Sciatic nerve (tissue), 2 donors: ENCODE data around the gene FAM234A. TPM values are rescaled to one million over a fixed set of nuclear protein-coding genes. Genes with fewer than 3 reads are reported as not detected.

Experiments
- ATAC-seq: fragments of 200-7000 bp; cut with Tn5 transposase; one replicate; pipeline ENCODE4 v1.9.1; 2020; ENCODE audit warnings: mild to moderate bottlenecking, moderate library complexity
- DNase-seq: peaks from one replicate; pipeline ENCODE4 v3.0.0-alpha.2; 2020; ENCODE audit warnings: low spot score
- intact Hi-C: fragments of 100-400 bp; cut with DNase I; formaldehyde crosslinking; loops from one replicate; pipeline ENCODE4 v1.14.2; 2022
- total RNA-seq: library from RNA; stranded (reverse); fragmentation: NEBNext Ultra II Directional; extraction: Animal tissue kit (Norgen Biotek cat#: 25700); gene quantifications from one replicate; pipeline ENCODE4 v1.2.1, GENCODE V29; 2021
- donor health status: DM: no; HTN: no; CAD: no.
- donor health status: DM: no; HTN: no; CAD: no.

Gene FAM234A
- total RNA-seq, 1 donor from 2014 or later = 129 TPM

GRCh38 chr16:287981-288920, 53.6 kb downstream of the FAM234A start:
- intact Hi-C loops = no loop called here
- ATAC-seq = no peak
- DNase-seq = no peak

DNA sequence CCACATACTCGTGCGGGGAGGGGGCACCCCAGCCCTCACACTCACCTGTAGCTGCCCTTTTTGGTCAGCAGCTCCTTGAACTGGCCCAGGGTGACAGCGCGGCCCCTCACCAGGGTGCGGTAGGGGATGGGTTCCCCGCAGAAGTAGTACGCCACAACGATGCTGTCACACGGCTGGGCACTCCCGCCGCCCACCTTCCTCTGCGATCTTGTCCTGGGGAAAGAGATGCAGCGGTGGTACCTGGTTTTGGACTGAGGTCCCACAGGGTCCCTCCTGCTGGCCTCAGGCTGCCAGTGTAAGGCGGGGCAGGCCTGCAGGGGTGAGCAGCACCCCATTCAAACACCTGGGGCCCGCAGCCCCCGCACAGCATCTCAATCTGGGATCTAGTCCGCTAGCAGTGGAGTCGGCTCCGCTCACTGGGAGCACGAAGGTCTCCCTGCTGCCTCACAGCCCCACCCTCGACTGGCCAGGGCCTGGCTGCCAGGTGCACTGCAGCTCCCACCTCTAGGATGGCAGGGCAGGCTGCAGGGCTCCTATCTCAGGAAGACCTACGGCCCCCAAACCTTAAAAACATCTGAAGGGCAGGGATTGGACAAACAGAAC, 54.9 kb downstream of the FAM234A start:
- DNase-seq (no peak), ATAC-seq (no peak)
- intact Hi-C loops = no loop called here

GRCh38 chr16:290015-290680, 55.5 kb downstream of the FAM234A start:
- no peak for DNase-seq
- intact Hi-C loops = no loop called here
- no peak for ATAC-seq

GRCh38 chr16:290681-291405, 56.2 kb downstream of the FAM234A start:
- intact Hi-C loops = no loop called here
- no peak for DNase-seq
- no peak for ATAC-seq

GRCh38 chr16:291539-291938, 56.9 kb downstream of the FAM234A start:
- ATAC-seq (no peak), DNase-seq (no peak)
- intact Hi-C loops = no loop called here

GRCh38 chr16:293043-293775, 58.6 kb downstream of the FAM234A start:
- ATAC-seq = no peak
- no peak for DNase-seq
- intact Hi-C loops = no loop called here

DNA sequence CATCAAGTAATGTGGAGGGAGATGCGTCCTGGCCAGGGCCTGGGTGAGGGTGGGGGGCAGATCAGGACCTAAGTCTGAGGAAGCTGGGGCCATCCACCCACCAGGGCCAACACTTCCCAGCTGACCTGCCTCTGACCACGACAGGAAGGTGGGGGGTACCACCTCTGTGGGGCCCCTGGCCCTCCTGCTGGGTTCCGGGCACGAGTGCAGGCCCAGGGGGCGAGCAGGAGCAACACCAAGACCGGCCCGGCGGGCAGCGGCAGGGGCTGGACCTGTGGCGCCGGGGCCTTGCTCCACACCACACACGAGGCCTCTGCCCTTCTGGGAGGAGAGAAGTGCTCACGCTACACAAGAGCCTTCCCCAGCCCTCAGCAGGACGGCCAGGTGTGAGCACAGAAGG, 61.7 kb downstream of the FAM234A start:
- ATAC-seq (no peak), DNase-seq (no peak)
- intact Hi-C loops = no loop called here

DNA sequence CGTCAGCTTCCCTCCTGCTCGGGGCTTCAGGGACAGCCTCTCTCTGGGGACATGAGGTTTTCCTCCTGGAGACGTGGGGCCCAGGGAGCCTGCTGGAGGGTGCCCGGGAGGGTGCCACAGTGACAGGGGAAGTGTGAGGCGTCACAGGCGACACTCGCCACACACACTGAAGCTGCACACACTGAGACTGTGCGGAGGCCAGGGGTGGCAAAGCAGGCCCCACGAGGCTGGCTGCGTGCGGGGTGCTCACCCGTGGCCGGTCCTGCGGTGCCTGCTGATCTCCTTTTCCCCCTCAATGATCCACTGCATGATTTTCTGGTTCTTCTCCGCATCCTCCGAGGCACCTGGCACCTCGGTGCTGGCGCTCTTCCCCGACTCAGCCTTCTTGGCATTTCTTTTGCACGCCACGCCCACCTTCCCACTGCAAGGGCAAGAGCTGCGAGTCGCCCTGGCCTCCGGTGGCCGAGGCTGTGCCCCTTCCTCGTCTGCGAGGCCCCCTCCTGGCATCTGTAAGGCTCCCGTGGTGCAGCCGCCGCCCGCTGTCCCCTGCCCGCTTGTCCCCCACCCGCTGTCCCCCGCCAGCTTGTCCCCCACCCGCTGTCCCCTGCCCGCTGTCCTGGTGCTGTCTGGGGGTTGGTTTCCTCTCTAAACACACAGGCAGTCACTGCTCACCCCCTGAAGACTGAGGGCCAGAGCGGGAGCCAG, 62.3 kb downstream of the FAM234A start:
- ATAC-seq (peak; percentile 25), DNase-seq (no peak)
- intact Hi-C loops = no loop called here

- DNase-seq = no peak
- no peak for ATAC-seq
- intact Hi-C loops = no loop called here
Measured at GRCh38 chr16:297832-298231, 63.2 kb downstream of the FAM234A start.

- intact Hi-C loops = no loop called here
- ATAC-seq (no peak), DNase-seq (no peak)
Measured at GRCh38 chr16:301235-301634, 66.6 kb downstream of the FAM234A start.

DNA sequence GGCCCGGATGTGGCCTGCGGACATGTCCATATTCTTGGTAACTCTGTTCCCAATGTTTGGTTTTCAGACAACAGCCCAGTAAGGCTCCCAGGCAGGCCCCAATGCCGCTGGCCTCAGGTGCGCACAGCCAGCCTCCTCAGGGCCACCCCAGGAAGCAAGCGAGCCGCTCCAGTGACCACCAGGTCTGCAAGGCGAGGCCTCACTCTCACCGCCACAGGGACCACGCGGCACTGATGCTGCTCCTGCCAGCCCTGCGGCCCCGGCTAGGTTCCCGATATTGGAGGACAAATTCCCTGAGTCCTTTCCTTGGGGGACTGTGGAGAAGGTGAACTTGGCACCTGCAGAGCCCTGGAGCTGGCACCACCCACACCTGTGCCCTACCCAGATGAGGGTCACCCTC, 67.3 kb downstream of the FAM234A start:
- intact Hi-C loops = no loop called here
- ATAC-seq (no peak), DNase-seq (no peak)

DNA sequence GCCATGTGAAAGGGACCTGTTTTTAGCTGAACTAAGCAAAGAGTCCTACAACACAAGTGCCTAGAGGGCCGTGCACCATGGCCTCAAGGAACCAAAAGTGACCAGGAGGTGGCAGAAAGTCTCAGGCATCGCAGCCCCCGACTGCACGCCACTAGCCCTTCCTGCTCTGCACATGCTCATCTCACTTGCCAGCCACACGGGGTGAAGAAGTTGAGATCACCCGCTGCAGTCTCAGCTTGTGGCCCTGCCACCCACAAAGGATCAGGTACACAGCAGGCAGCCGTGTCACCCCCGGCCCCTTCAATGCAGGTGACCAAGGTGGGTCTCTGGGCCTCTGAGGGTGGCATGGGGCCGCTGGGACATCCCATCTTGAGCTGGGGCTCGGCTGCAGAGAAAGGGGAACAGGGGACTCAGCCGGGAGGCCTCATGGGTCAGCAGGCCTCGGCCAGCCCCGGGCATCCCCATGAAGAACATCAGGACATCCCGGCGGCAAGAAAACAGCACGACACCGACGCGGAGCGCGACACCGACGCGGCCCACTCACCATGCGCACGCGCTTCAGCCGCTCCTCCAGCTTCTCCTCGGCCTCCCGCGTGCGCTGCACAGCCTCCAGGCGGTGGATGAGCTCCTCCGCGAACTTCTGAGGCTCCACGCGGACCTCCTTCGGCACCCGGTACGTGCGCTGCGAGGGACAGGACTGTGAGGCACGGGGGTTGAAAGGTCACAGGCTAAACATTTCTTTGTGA, 69.3 kb downstream of the FAM234A start:
- DNase-seq (no peak), ATAC-seq (no peak)
- intact Hi-C loops = no loop called here

- ATAC-seq = no peak
- no peak for DNase-seq
- intact Hi-C loops = no loop called here
Measured at GRCh38 chr16:305916-306626, 71.5 kb downstream of the FAM234A start.

DNA sequence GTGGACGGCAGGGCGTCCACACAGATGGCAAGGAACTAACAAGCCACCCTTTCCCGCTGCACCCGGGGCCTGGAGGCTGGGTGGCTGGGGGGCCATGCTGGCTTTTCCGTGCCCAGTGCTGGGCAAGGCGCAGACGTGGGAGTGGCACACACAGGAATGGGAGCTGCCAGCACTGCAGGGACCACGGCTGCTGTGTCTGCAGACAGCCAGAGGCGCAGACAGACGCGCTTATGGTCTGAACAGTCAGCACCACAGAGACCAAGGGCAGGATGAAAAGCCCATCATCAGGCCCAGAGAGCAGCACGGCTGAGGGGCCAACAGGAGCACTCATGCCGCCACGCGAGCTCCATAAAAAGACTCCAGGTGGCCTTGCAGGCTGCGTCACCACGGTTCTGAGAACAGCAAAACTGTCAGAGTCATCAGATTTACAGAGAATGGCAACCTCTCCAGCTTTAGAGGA, 72.3 kb downstream of the FAM234A start:
- ATAC-seq (no peak), DNase-seq (no peak)
- intact Hi-C loops = no loop called here

GRCh38 chr16:307691-308312, 73.2 kb downstream of the FAM234A start:
- no peak for DNase-seq
- intact Hi-C loops = no loop called here

DNA sequence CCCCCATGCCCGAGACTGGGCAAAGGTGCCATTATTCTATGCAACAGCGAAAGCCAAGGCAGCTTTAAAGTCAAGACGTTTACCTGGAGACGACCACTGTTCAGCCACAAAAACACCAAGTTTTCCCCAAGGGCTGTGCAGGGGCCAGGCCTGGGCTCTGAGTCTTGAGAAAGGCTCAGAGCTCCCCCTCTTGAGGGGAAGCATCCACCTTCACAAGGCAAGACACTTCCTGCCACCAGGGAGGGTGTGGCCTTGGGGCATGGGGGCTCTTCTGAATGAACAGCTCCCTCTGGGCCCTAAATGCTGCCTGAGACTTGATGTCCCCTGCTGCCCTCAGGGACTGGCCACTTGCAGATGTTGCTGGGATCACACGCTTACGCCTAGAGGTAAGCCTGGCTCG, 74.9 kb downstream of the FAM234A start:
- DNase-seq (no peak), ATAC-seq (no peak)
- intact Hi-C loops = no loop called here

More at GRCh38 chr16:307691-308312, 73.2 kb downstream of the FAM234A start:
- no peak for ATAC-seq
